Measurements from ENCODE around the gene ADAP1. TPM values are rescaled to one million over a fixed set of nuclear protein-coding genes. Genes with fewer than 3 reads are reported as not detected.

Gene ADAP1
- total RNA-seq, 1 experiment from 2014 or later, result 173 TPM

DNA sequence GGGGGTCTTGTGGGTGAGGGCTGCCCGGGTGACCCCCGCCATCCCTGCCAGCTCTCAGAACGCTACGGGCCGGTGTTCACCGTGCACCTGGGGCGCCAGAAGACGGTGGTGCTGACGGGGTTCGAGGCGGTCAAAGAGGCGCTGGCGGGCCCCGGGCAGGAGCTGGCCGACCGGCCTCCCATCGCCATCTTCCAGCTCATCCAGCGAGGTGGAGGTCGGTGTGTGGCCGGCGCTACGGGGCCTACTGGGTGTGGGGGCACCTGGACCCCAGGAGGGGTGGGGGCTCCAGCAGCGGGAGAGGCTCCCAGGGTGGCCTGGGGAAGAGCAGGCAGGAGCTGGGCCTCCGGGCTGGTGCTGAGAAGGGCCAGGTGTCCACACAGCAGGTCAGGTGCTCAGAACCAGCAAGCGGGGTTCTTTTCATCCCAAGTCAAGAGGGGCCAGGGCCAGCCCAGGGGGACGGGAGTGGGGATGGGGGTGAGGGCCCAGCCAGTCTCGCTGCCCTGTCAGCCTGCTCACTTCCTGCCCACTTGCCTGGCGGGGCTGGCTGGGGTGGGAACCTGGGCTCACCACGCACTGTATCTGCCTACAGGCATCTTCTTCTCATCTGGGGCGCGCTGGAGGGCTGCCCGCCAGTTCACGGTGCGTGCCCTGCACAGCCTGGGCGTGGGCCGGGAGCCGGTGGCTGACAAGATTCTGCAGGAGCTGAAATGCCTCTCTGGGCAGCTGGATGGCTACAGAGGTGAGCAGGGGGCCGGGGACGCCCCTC is 30.1 kb upstream of the ADAP1 start:
- no peaks in the 10 kb centered on the region for H3K27me3 Mint-ChIP-seq (ENCODE audit: unreplicated experiment)
- no peak overlapping the region for H3K27ac Mint-ChIP-seq (ENCODE audit: unreplicated experiment)
- no peak for DNase-seq
- peaks cover 22% of the 10 kb centered on the region for H3K4me1 Mint-ChIP-seq (ENCODE audit: low read depth, unreplicated experiment)
- H3K4me3 Mint-ChIP-seq (ENCODE audit: low read depth, unreplicated experiment), result no peak overlapping the region
- intact Hi-C loops (cut with micrococcal nuclease; ENCODE audit: unreplicated experiment), result no loop called here
- TF ChIP-seq, protein P1, sequence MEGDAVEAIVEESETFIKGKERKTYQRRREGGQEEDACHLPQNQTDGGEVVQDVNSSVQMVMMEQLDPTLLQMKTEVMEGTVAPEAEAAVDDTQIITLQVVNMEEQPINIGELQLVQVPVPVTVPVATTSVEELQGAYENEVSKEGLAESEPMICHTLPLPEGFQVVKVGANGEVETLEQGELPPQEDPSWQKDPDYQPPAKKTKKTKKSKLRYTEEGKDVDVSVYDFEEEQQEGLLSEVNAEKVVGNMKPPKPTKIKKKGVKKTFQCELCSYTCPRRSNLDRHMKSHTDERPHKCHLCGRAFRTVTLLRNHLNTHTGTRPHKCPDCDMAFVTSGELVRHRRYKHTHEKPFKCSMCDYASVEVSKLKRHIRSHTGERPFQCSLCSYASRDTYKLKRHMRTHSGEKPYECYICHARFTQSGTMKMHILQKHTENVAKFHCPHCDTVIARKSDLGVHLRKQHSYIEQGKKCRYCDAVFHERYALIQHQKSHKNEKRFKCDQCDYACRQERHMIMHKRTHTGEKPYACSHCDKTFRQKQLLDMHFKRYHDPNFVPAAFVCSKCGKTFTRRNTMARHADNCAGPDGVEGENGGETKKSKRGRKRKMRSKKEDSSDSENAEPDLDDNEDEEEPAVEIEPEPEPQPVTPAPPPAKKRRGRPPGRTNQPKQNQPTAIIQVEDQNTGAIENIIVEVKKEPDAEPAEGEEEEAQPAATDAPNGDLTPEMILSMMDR (IDR thresholded peaks at IDR 0.05; ENCODE audit: unreplicated experiment), result no peak
- CTCF ChIA-PET, result interaction anchor here (0.9 kb wide), 1 partner anchor 9 kb away, joined by 3 read pairs; the partner anchor contains the start of gene COX19
- H3K9me3 Mint-ChIP-seq (ENCODE audit: low read depth, unreplicated experiment), result no peaks in the 10 kb centered on the region
- no TSS peak for BruUV-seq (replicated peaks)
- H3K36me3 Mint-ChIP-seq (ENCODE audit: insufficient read depth, unreplicated experiment), result peaks cover 27% of the 10 kb centered on the region

DNA sequence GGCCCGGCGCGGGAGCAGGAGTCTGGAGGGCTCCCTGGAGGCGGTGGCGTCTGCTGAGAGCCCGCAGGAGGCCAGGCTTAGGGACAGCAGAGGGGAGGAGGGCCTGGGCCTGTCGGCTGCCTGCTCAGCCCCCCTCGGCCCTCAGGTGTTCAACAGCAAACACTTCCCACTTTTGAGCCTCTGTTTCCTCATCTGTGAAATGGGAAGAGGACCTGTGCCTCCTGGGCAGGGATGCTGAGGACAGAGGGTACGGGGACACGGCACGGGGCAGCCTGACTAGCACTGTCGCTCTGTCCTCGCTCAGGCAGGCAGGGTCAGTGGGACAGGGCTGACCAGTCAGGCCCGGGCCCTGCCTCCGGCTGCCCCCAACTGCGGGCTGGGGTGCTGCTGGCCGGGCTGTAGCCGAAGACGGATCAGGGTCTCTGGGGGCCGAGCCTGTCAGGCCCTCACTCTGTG is 29.2 kb upstream of the ADAP1 start:
- CTCF ChIA-PET, result no interaction called here

DNA sequence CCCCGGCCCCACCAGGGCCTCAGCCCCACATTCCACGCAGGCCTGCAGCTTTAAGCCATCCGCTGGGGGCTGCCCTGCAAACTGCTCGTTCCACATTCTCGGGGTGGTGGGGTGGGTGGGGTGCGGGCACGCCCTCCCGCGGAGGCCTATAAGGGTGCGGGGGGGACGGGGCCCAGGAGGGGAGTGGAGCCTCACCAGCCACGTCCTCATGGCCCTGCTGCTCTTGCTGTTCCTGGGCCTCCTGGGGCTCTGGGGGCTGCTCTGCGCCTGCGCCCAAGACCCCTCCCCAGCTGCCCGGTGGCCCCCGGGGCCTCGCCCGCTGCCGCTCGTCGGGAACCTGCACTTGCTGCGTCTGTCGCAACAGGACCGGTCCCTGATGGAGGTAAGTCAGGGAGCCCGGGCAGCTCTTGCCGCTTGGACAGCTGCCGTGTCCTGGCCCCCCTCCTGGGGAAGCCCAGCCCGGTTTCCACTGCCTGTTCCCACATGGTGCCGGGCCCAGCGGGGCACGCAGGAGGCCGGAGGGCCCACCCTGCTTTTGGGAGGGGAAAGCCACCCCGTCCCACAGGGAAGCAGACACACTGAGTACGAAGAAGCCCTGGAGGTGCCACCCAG is 28.6 kb upstream of the ADAP1 start, which contains the start of gene CYP2W1:
Gene CYP2W1, plus strand, starts transcription at position 178 of the 612 bp plus-strand sequence. Its CDS starts 31 bp downstream, at position 209.
- H3K9me3 Mint-ChIP-seq (ENCODE audit: low read depth, unreplicated experiment), result no peaks in the 10 kb centered on the region
- TF ChIP-seq, protein P1 (IDR thresholded peaks at IDR 0.05; ENCODE audit: unreplicated experiment), result no peak
- no peak within 1 kb of the TSS for H3K4me3 Mint-ChIP-seq (ENCODE audit: low read depth, unreplicated experiment)
- H3K27ac Mint-ChIP-seq (ENCODE audit: unreplicated experiment), result no peak within 1 kb of the TSS
- no TSS peak for BruUV-seq (replicated peaks)
- H3K4me1 Mint-ChIP-seq (ENCODE audit: low read depth, unreplicated experiment), result peaks cover 25% of the 10 kb centered on the region
- CTCF ChIA-PET, result interaction anchor here (1.1 kb wide), 1 partner anchor 82 kb away, joined by 3 read pairs; no protein-coding TSS in a partner anchor
- no peaks in the 10 kb centered on the region for H3K27me3 Mint-ChIP-seq (ENCODE audit: unreplicated experiment)
- no peak for DNase-seq
- peaks cover 24% of the 10 kb centered on the region for H3K36me3 Mint-ChIP-seq (ENCODE audit: insufficient read depth, unreplicated experiment)
- intact Hi-C loops (cut with micrococcal nuclease; ENCODE audit: unreplicated experiment), result no loop called here

More for the DNA sequence above, 29.2 kb upstream of the ADAP1 start:
- BruUV-seq (replicated peaks), result no TSS peak
- no peak overlapping the region for H3K4me3 Mint-ChIP-seq (ENCODE audit: low read depth, unreplicated experiment)
- no peaks in the 10 kb centered on the region for H3K27me3 Mint-ChIP-seq (ENCODE audit: unreplicated experiment)
- peaks cover 22% of the 10 kb centered on the region for H3K4me1 Mint-ChIP-seq (ENCODE audit: low read depth, unreplicated experiment)
- no peaks in the 10 kb centered on the region for H3K9me3 Mint-ChIP-seq (ENCODE audit: low read depth, unreplicated experiment)
- H3K36me3 Mint-ChIP-seq (ENCODE audit: insufficient read depth, unreplicated experiment), result peaks cover 22% of the 10 kb centered on the region
- TF ChIP-seq, protein P1 (IDR thresholded peaks at IDR 0.05; ENCODE audit: unreplicated experiment), result no peak
- intact Hi-C loops (cut with micrococcal nuclease; ENCODE audit: unreplicated experiment), result no loop called here
- H3K27ac Mint-ChIP-seq (ENCODE audit: unreplicated experiment), result no peak overlapping the region
- DNase-seq, result no peak

DNA sequence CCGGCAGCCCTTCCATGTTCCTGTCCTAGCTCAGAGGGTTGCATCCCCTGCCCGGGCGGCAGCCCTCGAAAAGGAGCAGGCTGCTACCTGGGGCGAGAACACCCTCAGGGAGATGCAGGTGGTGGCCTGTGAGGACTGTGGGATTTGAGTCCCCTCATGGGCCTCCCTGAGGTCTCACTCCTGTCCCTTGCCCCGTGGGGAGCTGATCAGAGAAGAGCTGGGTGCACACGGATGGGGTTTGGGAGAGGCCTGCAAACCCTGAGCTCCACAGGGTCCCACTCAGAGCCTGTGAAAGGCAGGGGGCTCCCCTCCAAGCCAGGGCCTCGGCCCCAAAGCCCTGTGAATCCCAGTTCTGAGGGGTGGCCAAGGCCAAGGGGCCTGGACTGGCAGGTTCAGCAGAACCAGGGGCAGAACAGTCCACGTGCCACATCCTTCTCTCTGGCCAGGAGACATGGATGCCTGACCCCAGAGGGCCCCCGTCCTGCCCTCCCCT is 28.1 kb upstream of the ADAP1 start:
- Mint-ChIP-seq H3K36me3 (ENCODE audit: insufficient read depth, unreplicated experiment) (peaks cover 24% of the 10 kb centered on the region), H3K27ac (ENCODE audit: unreplicated experiment) (no peak overlapping the region), H3K4me3 (ENCODE audit: low read depth, unreplicated experiment) (no peak overlapping the region), H3K27me3 (ENCODE audit: unreplicated experiment) (no peaks in the 10 kb centered on the region), H3K4me1 (ENCODE audit: low read depth, unreplicated experiment) (peaks cover 25% of the 10 kb centered on the region), H3K9me3 (ENCODE audit: low read depth, unreplicated experiment) (no peaks in the 10 kb centered on the region)
- CTCF ChIA-PET, result interaction anchor here (1.1 kb wide), 1 partner anchor 83 kb away, joined by 3 read pairs; no protein-coding TSS in a partner anchor
- intact Hi-C loops (cut with micrococcal nuclease; ENCODE audit: unreplicated experiment), result no loop called here
- no TSS peak for BruUV-seq (replicated peaks)
- DNase-seq, result no peak
- TF ChIP-seq, protein P1 (IDR thresholded peaks at IDR 0.05; ENCODE audit: unreplicated experiment), result no peak

Measured in Calu3 (cell line).